HG03460 (cell line): ENCODE data around the gene RNU1-4.
"Not testable (repeated sequence)": the region's sequence is repeated elsewhere in the genome, so short reads cannot be mapped to it uniquely, and the experiment has no call there.

ENCODE experiments used
- ATAC-seq: cut with Tn5 transposase; IDR thresholded peaks from one replicate; pipeline ENCODE4 v1.9.1; 2021; ENCODE audit not compliant: unreplicated experiment

The RNU1-4 gene

GRCh38 chr1:16787711-16788110 lies 47.4 kb downstream of the RNU1-4 start:
- not testable (repeated sequence) for ATAC-seq
